Progenitor cell of endocrine pancreas (in vitro differentiated cells): ENCODE measurements around the gene NCOA1. TPM values are rescaled to one million over a fixed set of nuclear protein-coding genes. Genes with fewer than 3 reads are reported as not detected.

Experiments used
- DNase-seq: peaks from one replicate; pipeline ENCODE4 v3.0.0; 2021; ENCODE audit warnings: low spot score; ENCODE audit not compliant: unreplicated experiment
- H3K27ac Mint-ChIP-seq: 2 replicates; pipeline ENCODE4 v1.8.0; 2021; ENCODE audit warnings: mild to moderate bottlenecking, moderate library complexity, mixed read lengths
- H3K27me3 Mint-ChIP-seq: 2 replicates; pipeline ENCODE4 v1.8.0; 2021; ENCODE audit warnings: mixed read lengths
- H3K36me3 Mint-ChIP-seq: 2 replicates; pipeline ENCODE4 v1.8.0; 2022; ENCODE audit warnings: mixed read lengths; ENCODE audit not compliant: insufficient read depth
- H3K4me1 Mint-ChIP-seq: 2 replicates; pipeline ENCODE4 v1.8.0; 2021; ENCODE audit warnings: low read depth, mixed read lengths
- H3K4me3 Mint-ChIP-seq: 2 replicates; pipeline ENCODE4 v1.8.0; 2021; ENCODE audit warnings: low read depth, mild to moderate bottlenecking, moderate library complexity, mixed read lengths
- H3K9me3 Mint-ChIP-seq: 2 replicates; pipeline ENCODE4 v1.8.0; 2021; ENCODE audit warnings: low read depth, mixed read lengths
- CTCF ChIP-seq: fragments of 200-600 bp; sonication (generic); IDR thresholded peaks from one replicate; pipeline ENCODE4 v1.5.0; 2021; ENCODE audit warnings: antibody characterized with exemption, mild to moderate bottlenecking; ENCODE audit not compliant: unreplicated experiment
- long read RNA-seq: library from polyadenylated mRNA; unstranded; transcript quantifications from one replicate; pipeline ENCODE4 v2.0.0, GENCODE V29; 2020
- total RNA-seq: library from RNA; stranded (reverse); gene quantifications from 2 replicates; pipeline ENCODE4 v1.2.1, GENCODE V29; 2021

The NCOA1 gene
- 30.3 and 32.3 TPM in 2 replicates for total RNA-seq
- long read RNA-seq, partial matches to known transcripts, result 14 of 18 reads
- long read RNA-seq, other reads (novel, unspliced or antisense), result 3 of 18 reads

DNA sequence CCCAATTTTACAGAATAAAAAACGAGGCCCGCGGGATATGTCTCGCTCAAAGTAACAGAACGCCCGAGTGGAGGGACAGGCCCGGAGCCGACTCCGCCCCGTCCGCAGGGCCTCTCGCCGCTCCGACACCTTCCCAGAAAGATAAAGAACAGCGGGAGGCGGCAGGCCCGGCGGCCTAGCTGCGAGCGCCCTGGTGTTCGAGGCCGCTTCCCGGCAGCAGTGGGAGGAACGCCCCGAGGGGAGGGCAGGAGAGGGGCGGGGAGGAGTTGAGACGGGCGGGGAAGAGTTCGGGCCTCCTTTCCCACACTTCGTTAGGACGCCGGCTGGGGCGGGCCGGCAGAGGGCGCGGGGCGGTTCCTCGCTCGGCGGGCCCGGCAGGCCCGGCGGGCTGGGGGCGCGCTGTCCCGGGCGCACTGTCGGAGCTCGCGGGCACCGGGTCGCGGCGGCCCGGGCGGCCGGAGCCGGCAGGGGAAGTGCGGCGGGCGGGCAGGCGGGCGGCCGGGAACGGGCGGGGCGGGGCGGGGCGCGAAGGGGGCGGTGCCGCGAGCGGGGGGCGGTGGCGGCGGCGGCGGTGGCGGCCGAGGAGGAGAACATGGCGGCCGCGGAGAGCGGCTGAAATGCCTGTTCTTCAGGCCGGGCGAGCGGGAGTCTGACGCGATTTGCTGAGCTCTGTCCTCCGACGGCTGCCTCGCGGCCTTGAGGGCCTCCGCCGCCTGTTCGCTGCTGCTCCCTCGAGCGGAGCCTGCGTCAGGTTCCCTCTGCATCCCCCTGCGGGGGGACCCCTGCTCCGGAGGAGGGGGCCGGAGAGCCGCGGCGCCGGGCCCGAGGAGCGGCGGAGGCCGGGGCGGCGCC, at the start of gene NCOA1:
NCOA1 (plus strand) TSS at position 565 of the 852 bp plus-strand sequence. CDS start 167,424 bp downstream, outside the sequence.
- Mint-ChIP-seq H3K4me3 (peak within 1 kb of the TSS; percentile 84), H3K9me3 (no peaks in the 10 kb centered on the region), H3K4me1 (peaks cover 29% of the 10 kb centered on the region), H3K27me3 (peaks cover 25% of the 10 kb centered on the region), H3K36me3 (no peaks in the 10 kb centered on the region), H3K27ac (peak within 1 kb of the TSS; percentile 92)
- TF ChIP-seq CTCF, result peak; percentile 42
- peak; percentile 66 for DNase-seq

GRCh38 chr2:24448797-24449196, 42.3 kb upstream of the NCOA1 start:
- no peaks in the 10 kb centered on the region for H3K36me3 Mint-ChIP-seq
- peaks cover 13% of the 10 kb centered on the region for H3K9me3 Mint-ChIP-seq
- DNase-seq, result no peak
- H3K27me3 Mint-ChIP-seq, result no peaks in the 10 kb centered on the region
- no peak for TF ChIP-seq CTCF
- H3K4me1 Mint-ChIP-seq, result no peaks in the 10 kb centered on the region
- H3K4me3 Mint-ChIP-seq, result no peak overlapping the region
- no peak overlapping the region for H3K27ac Mint-ChIP-seq

GRCh38 chr2:24449344-24449743, 41.7 kb upstream of the NCOA1 start:
- no peak for DNase-seq
- Mint-ChIP-seq H3K36me3 (no peaks in the 10 kb centered on the region), H3K9me3 (peaks cover 13% of the 10 kb centered on the region), H3K4me3 (no peak overlapping the region), H3K27ac (no peak overlapping the region), H3K27me3 (peaks cover 2% of the 10 kb centered on the region), H3K4me1 (no peaks in the 10 kb centered on the region)
- no peak for TF ChIP-seq CTCF

- Mint-ChIP-seq H3K9me3 (peaks cover 9% of the 10 kb centered on the region), H3K4me3 (no peak overlapping the region), H3K4me1 (no peaks in the 10 kb centered on the region), H3K36me3 (no peaks in the 10 kb centered on the region), H3K27ac (no peak overlapping the region), H3K27me3 (peaks cover 15% of the 10 kb centered on the region)
- no peak for TF ChIP-seq CTCF
- DNase-seq, result no peak
These were observed 39.1 kb upstream of the NCOA1 start for GRCh38 chr2:24451805-24452501.

GRCh38 chr2:24452502-24452885, 38.6 kb upstream of the NCOA1 start:
- Mint-ChIP-seq H3K27me3 (peaks cover 20% of the 10 kb centered on the region), H3K9me3 (peaks cover 8% of the 10 kb centered on the region), H3K36me3 (no peaks in the 10 kb centered on the region), H3K27ac (no peak overlapping the region), H3K4me1 (no peaks in the 10 kb centered on the region), H3K4me3 (no peak overlapping the region)
- no peak for TF ChIP-seq CTCF
- no peak for DNase-seq
